ENCODE results near the gene EFNA2. TPM values are rescaled to one million over a fixed set of nuclear protein-coding genes. Genes with fewer than 3 reads are reported as not detected.
A peak's percentile ranks its signal among the peaks of the same experiment; 100 is the strongest.
"Not testable (repeated sequence)": the region's sequence is repeated elsewhere in the genome, so short reads cannot be mapped to it uniquely, and the experiment has no call there.

EFNA2 gene
- total RNA-seq, 2 donors from 2014 or later, result not detected

DNA sequence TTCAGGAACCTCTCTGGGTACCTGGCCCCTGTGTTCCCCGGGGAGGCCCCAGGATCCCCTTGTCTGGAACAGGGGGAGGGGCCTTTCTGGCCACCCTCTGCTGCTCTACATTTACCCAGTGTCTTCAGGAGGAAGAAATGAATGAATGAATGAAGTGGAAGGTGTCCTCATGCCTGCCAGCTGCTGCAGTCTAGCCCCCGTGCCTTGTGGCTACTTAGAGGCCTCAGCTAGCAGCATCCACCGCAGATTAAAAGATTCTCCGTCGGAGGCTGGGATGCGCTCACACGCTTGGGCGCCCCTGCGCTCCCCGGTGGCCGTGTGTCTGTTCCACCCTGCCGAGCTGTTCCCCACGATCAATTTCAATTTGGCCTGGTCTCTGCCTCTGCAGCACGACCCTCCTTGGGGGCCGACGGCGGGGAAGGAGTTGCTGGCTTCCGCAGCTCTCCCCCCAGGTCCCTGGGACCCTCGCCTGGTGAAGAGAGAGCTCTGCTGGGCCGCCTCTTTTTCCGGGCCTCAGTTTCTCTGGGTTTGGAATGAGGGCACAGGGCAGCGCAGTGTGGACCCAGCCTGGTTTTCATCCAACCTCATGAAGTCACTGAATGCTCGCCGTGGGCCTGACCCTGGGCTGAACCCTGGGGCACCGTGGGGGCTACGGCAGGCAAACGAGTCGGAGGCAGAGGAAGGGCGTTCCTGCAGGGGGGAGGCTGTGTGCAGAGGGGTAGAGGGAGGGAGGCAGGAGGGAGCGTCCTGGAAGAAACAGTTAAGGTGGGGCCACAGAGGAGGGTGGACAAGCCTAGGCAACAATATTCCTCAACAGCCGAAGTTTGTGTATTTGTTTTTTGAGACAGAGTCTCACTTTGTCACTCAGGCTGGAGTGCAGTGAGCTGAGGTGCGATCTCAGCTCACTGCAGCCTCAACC lies 28.3 kb downstream of the EFNA2 start:
- H3K36me3 Mint-ChIP-seq (ENCODE audit: low read depth), result no peaks in the 10 kb centered on the region
- H3K27me3 Mint-ChIP-seq, result peaks cover 10% of the 10 kb centered on the region
- ATAC-seq (replicated peaks), result no peak
- H3K4me3 Mint-ChIP-seq, result no peak overlapping the region
- no peaks in the 10 kb centered on the region for H3K9me3 Mint-ChIP-seq
- no peaks in the 10 kb centered on the region for H3K4me1 Mint-ChIP-seq
- H3K27ac Mint-ChIP-seq, result no peak overlapping the region

DNA sequence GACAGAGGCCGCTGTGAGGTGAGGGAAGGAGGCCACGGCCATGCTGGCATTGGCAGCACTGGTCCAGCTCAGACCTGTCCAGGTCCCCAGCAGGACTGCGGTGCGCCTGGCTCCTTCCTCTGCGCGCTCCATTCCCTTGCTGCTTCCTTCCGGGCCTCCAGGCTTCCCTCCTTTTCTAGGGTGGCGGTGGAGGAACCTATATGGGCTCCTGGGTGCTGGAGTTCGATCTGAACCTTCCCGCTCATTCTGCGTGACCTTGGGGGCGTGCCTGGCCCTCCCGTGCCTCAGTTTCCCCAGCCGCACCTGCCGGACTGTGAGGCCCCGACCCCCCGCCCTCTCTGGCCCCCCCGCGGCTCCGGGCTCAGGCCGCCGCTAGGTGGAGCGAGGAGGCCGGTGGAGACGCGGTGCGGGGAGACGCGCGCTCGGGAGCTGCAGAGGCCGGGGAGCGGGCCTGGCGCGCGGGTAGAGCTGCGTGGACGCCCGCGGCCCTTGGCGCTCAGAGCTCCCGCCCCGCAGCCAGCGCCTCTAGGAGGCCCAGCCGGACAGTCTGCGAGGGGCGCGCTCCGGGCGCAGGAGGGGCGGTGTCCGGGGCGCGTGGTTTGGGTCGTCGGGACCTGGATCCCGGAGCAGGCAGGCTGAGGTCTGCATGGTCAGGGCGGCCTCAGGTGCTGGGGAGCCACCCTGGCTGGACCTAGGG lies 29.9 kb downstream of the EFNA2 start:
- Mint-ChIP-seq H3K36me3 (ENCODE audit: low read depth) (no peaks in the 10 kb centered on the region), H3K4me3 (no peak overlapping the region), H3K27me3 (peaks cover 10% of the 10 kb centered on the region), H3K27ac (no peak overlapping the region), H3K9me3 (no peaks in the 10 kb centered on the region), H3K4me1 (no peaks in the 10 kb centered on the region)
- ATAC-seq (replicated peaks), result peak; percentile 60

DNA sequence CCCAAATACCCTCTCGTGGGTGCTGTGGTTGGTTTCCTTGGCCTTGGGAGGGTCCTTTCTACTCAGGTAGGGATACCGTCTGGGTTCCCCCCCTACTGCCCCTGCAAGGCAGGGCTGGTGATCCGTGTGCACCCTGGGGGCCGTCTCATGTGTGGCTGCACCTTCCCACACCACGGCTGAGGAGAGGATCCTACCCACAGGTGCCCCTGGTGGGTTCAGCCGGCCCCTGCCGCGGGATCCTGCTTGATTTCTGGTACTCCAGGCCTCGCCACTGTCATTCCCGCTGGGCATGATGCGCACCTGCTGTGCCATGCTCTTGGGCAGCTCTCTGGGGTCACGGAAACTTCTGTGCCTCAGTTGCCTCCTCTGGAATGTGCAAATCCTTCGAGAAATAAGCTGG lies 30.8 kb downstream of the EFNA2 start:
- H3K4me3 Mint-ChIP-seq, result no peak overlapping the region
- H3K4me1 Mint-ChIP-seq, result no peaks in the 10 kb centered on the region
- H3K27ac Mint-ChIP-seq, result no peak overlapping the region
- H3K27me3 Mint-ChIP-seq, result peaks cover 12% of the 10 kb centered on the region
- no peaks in the 10 kb centered on the region for H3K36me3 Mint-ChIP-seq (ENCODE audit: low read depth)
- H3K9me3 Mint-ChIP-seq, result no peaks in the 10 kb centered on the region
- ATAC-seq (replicated peaks), result no peak

DNA sequence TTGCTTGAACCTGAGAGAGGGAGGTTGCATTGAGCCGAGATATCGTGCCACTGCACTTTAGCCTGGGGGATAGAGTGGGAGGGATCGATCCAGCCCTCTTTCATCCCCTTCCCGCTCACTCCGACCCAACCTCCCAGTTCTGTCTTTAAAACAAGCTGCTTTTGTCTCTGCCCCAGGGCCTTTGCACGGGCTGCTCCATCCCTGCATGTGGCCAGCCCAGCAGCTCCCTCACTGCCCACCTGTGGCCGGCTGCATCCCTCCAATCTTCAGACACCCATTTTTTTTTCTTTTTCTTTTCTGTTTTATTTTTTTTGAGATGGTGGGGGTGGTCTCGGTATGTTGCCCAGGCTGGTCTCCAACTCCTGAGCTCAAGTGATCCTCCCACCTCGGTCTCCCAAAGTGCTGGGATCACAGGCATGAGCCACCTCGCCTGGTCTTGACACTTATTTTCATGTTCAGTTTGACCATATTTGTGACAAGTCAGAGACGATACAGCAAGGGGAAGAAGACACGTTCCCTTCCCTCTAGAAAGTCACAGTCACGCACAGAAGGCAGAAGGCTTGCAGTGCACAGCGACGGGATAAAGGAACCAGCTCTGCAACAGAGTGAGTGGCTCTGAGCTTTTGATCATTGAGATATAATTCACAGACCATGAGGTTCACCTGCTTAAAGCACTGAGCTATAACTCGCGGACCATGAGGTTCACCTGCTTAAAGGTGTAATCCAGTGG lies 31.8 kb downstream of the EFNA2 start:
- Mint-ChIP-seq H3K27ac (no peak overlapping the region), H3K9me3 (no peaks in the 10 kb centered on the region), H3K4me1 (no peaks in the 10 kb centered on the region), H3K4me3 (no peak overlapping the region), H3K27me3 (peaks cover 13% of the 10 kb centered on the region), H3K36me3 (ENCODE audit: low read depth) (no peaks in the 10 kb centered on the region)
- ATAC-seq (replicated peaks), result no peak

DNA sequence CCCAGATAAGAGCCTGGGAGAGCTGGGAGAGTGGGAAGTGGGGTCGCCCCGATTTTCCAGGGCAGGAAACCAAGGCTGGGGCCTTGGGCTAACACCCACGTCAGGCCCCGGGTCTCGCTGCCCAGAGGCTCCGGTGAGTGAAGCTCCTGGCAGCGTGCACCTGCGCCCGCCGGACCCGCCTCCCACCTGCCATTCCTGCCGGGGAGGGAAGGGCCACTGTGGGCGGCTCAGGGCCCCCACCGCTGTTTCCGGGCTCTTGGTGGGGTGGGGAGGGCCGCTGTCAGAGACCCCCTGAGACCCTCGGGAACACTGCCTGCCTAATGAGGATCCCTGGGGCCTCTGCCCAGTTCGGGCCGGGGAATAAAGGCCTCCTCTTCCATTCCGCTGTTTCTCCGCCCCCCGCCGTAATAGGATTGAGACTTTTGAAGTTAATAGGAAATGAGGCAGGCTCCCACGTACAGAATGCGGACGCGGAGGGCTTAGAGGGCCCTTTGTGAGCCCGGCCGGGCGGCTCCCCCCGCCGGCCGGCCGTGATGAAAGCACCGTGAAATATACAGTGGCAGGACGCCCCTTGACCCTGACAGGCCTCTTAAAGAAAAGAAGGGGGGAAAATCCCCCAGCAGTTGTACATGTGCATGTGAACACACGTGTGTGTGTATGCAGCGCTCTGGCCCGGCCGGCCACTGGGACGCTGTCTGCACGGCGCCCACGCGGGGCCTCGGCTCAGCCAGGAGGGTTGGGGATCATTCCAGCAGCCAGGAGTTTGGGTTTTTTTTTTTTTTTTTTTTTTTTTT lies 33.2 kb downstream of the EFNA2 start:
- Mint-ChIP-seq H3K4me3 (no peak overlapping the region), H3K36me3 (ENCODE audit: low read depth) (no peaks in the 10 kb centered on the region), H3K27ac (no peak overlapping the region), H3K9me3 (no peaks in the 10 kb centered on the region), H3K27me3 (peaks cover 20% of the 10 kb centered on the region), H3K4me1 (no peaks in the 10 kb centered on the region)
- no peak for ATAC-seq (replicated peaks)

DNA sequence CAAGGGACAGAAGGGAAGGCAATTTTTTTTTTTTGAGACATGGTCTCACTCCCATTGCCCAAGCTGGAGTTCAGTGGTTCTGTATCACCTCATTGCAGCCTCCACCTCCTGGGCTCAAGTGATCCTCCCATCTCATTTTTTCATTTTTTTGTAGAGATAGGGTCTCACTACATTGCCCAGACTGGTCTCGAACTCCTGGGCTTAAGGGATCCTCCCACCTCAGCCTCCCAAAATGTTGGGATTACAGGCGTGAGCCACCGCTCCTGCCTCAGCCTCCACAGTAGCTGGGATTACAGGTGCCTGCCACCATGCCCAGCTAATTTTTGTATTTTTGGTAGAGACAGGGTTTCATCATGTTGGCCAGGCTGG lies 34.6 kb downstream of the EFNA2 start:
- not testable (repeated sequence) for H3K36me3 Mint-ChIP-seq (ENCODE audit: low read depth); ATAC-seq (replicated peaks); H3K9me3 Mint-ChIP-seq; H3K4me1 Mint-ChIP-seq; H3K27ac Mint-ChIP-seq; H3K4me3 Mint-ChIP-seq
- H3K27me3 Mint-ChIP-seq, result peaks cover 25% of the 10 kb centered on the region

DNA sequence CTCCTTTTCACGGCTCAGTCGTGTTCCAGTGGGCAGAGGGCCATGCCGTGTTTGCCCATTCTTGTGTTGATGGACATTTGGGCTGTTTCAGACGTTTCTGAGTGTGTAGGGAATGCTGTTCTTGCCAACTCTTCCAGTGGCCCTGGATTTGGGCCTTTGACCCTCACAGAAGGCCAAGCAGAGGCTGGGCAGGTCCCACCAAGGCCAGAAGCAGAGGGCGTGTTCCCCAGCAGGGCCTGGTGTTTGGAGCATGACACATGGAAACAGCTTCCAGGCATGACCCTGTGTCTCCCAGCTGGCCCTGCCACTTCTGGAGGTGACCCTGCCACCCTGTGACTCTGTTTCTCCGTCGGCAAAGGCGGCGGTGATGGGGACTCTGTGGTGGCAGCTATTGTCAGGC lies 35.9 kb downstream of the EFNA2 start:
- no peak overlapping the region for H3K4me3 Mint-ChIP-seq
- H3K36me3 Mint-ChIP-seq (ENCODE audit: low read depth), result no peaks in the 10 kb centered on the region
- no peak overlapping the region for H3K27ac Mint-ChIP-seq
- no peaks in the 10 kb centered on the region for H3K4me1 Mint-ChIP-seq
- no peak for ATAC-seq (replicated peaks)
- no peaks in the 10 kb centered on the region for H3K9me3 Mint-ChIP-seq
- H3K27me3 Mint-ChIP-seq, result peaks cover 25% of the 10 kb centered on the region

DNA sequence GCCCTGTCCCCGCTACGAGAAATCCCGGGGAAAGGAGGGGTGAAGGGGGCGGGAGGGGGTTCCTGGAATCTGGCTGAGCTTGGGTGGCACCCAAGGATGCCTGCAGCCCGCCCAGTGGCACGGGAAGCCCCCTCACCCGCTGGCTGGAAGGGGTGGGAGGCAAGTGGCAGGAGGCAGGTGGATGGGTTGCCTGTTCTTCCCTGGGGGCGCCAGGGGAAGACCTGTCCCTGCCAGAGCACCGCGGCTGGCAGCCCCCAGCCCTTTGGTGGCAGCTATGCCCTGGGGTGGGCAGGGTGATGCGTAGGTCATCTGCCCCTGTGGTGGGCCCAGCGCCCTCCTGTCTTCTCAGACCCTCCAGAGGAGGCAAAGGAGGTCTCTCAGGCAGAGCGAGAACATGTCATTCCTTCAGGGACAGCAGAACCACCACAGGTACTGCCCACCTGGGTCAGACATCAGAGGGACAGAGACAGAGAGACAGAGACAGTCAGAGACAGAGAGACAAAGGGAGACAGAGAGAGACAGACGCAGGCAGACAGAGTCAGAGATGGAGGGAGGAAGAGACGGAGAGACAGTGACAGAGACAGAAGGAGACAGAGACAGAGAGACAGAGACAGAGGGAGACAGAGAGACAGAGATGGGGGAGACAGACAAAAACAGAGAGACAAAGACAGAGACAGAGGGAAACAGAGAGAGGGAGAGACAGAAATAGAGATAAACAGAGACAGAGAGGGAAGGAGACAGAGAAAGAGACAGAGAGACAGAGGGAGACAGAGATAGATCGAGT lies 36.7 kb downstream of the EFNA2 start:
- H3K9me3 Mint-ChIP-seq, result no peaks in the 10 kb centered on the region
- peaks cover 23% of the 10 kb centered on the region for H3K27me3 Mint-ChIP-seq
- no peak overlapping the region for H3K27ac Mint-ChIP-seq
- H3K4me1 Mint-ChIP-seq, result no peaks in the 10 kb centered on the region
- H3K36me3 Mint-ChIP-seq (ENCODE audit: low read depth), result no peaks in the 10 kb centered on the region
- no peak for ATAC-seq (replicated peaks)
- H3K4me3 Mint-ChIP-seq, result no peak overlapping the region

DNA sequence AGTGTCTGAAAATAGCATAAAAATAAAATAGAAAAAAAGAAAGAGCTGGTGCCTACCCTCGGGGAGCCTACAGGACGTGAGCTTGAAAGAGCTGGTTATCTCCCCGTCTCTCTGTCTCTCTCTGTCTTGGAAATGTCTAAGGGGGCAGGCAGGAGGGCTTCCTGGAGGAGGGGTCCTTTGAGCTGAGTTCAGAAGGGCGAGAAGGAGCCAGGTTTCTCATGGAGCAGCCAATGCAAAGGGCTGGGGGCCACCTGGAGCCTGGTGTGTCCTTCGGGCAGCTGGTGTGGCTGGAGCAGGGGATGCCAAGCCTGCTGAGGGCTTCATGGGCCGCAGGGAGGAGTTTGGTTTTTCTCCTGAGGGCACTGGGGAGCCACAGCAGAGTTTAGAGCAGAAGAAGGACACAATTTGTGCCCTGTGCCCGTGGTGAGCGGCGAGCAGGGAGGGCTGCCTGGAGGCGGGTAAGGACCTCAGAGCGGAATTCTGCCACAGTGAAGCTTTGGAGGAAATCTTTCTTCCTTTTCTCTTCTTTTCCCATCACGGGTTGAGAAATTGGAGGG lies 38.7 kb downstream of the EFNA2 start:
- H3K36me3 Mint-ChIP-seq (ENCODE audit: low read depth), result no peaks in the 10 kb centered on the region
- no peaks in the 10 kb centered on the region for H3K4me1 Mint-ChIP-seq
- H3K9me3 Mint-ChIP-seq, result no peaks in the 10 kb centered on the region
- no peak overlapping the region for H3K4me3 Mint-ChIP-seq
- peaks cover 15% of the 10 kb centered on the region for H3K27me3 Mint-ChIP-seq
- ATAC-seq (replicated peaks), result no peak
- no peak overlapping the region for H3K27ac Mint-ChIP-seq

DNA sequence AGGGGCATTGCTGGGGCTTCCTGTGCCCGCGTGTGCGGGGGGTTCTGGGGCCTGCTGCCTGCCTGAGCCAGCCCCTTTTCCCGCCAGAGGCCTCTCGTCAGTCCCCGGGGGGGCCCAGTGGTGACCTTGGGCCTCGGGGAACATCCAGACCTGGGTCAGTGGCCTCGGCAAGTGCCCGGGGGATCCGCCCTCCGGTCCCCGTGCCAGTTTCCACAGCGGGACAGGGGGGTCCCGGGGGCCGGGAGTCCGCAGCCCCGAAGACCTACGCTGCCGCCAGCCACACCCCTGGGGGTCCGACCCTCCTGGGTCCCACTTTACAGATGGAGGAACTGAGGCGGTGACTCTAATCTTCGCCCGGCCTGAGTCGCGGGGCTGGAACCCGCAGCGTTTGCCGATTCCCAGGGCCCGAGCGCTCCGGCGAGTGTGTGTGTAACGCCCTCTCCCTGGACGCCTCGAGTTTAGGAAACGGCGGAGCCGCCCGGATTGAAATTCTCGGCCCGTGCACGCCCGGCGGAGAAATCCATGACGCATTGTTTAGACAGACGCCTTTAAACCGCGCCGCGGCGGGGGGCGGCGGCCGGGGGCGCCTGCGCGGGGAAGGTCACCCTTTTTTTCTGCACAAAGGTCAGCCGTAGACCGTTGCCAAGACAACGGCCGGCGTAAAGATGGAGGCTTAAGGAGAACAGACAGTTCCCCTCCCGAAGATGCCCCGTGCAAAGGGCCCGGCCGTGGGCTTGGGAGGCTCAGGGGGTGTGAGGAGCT lies 39.3 kb downstream of the EFNA2 start:
- Mint-ChIP-seq H3K4me1 (no peaks in the 10 kb centered on the region), H3K4me3 (no peak overlapping the region), H3K27ac (no peak overlapping the region), H3K36me3 (ENCODE audit: low read depth) (no peaks in the 10 kb centered on the region), H3K27me3 (peaks cover 15% of the 10 kb centered on the region), H3K9me3 (no peaks in the 10 kb centered on the region)
- no peak for ATAC-seq (replicated peaks)

DNA sequence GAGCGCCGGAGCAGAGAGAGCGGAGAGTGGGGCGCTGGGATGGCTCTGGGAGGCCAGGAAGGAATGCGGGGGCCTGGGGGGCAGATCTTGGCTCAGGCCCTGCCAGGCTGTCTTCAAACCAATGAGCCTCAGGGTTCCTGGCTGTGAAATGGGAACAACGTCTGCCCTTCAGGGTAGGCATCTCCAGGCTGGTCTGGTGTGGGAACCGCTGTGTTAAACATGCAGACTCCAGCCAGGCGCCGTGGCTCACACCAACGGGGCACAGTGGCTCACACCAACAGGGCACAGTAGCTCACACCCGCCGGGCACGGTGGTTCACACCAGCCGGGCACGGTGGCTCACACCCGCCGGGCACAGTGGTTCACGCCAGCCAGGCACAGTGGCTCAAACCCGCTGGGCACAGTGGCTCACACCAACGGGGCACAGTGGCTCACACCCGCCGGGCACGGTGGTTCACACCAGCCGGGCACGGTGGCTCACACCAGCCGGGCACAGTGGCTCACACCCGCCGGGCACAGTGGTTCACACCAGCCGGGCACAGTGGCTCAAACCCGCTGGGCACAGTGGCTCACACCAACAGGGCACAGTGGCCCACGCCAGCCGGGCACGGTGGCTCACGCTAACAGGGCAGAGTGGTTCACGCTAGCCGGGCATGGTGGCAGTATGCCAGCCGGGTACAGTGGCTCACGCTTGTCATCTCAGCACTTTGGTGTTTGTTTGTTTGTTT lies 40.1 kb downstream of the EFNA2 start:
- Mint-ChIP-seq H3K4me3 (no peak overlapping the region), H3K36me3 (ENCODE audit: low read depth) (no peaks in the 10 kb centered on the region), H3K4me1 (no peaks in the 10 kb centered on the region), H3K9me3 (no peaks in the 10 kb centered on the region), H3K27ac (no peak overlapping the region), H3K27me3 (peaks cover 15% of the 10 kb centered on the region)
- no peak for ATAC-seq (replicated peaks)

DNA sequence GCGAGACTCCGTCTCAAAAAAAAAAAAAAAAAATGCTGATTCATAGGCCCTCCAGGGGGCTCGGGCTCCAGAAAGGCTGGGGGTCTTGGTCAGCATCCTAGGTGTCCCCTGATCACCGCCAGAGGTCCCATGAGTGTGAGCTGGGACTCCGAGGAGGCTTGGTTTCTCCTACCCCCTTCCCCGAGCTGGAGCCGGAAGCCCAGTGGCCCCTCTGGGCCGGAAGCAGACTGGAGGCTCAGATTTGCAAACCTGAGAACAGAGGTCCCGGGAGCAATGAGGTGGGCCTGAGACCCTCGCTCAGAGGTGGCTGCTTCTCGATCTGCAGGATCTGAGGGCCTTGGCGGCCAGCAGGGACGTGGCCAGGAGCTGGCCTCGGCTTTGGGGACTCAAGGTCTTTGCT lies 41.5 kb downstream of the EFNA2 start:
- Mint-ChIP-seq H3K4me3 (no peak overlapping the region), H3K27me3 (peaks cover 13% of the 10 kb centered on the region), H3K36me3 (ENCODE audit: low read depth) (no peaks in the 10 kb centered on the region), H3K4me1 (no peaks in the 10 kb centered on the region), H3K9me3 (no peaks in the 10 kb centered on the region), H3K27ac (no peak overlapping the region)
- ATAC-seq (replicated peaks), result no peak
